GM19324 (cell line): ENCODE results near the gene SSUH2.
"Not testable (repeated sequence)": the region's sequence is repeated elsewhere in the genome, so short reads cannot be mapped to it uniquely, and the experiment has no call there.

ENCODE experiments used
- ATAC-seq: cut with Tn5 transposase; IDR thresholded peaks from one replicate; pipeline ENCODE4 v1.9.1; 2021; ENCODE audit warnings: mild to moderate bottlenecking, moderate library complexity; ENCODE audit not compliant: unreplicated experiment, low FRiP score

The SSUH2 gene

GRCh38 chr3:8644748-8645390 lies at the start of gene SSUH2:
Gene SSUH2, minus strand, starts transcription at chr3:8644798. Its CDS starts 40 bp downstream, at chr3:8644758.
- ATAC-seq, result no peak

- not testable (repeated sequence) for ATAC-seq
Measured at GRCh38 chr3:8691295-8691694, 46.7 kb upstream of the SSUH2 start.

- not testable (repeated sequence) for ATAC-seq
Measured at GRCh38 chr3:8684992-8685391, 40.4 kb upstream of the SSUH2 start.

GRCh38 chr3:8682850-8683574 lies 38.4 kb upstream of the SSUH2 start:
- not testable (repeated sequence) for ATAC-seq

- not testable (repeated sequence) for ATAC-seq
Measured at GRCh38 chr3:8681881-8682538, 37.4 kb upstream of the SSUH2 start.

GRCh38 chr3:8681349-8681748 lies 36.8 kb upstream of the SSUH2 start:
- ATAC-seq, result no peak

GRCh38 chr3:8679817-8680553 lies 35.4 kb upstream of the SSUH2 start:
- not testable (repeated sequence) for ATAC-seq

GRCh38 chr3:8678751-8679150 lies 34.2 kb upstream of the SSUH2 start:
- no peak for ATAC-seq

- not testable (repeated sequence) for ATAC-seq
Measured at GRCh38 chr3:8677258-8677657, 32.7 kb upstream of the SSUH2 start.

GRCh38 chr3:8675591-8675990 lies 31.0 kb upstream of the SSUH2 start:
- ATAC-seq, result not testable (repeated sequence)

GRCh38 chr3:8673083-8673737 lies 28.6 kb upstream of the SSUH2 start:
- ATAC-seq, result no peak

GRCh38 chr3:8669019-8669418 lies 24.4 kb upstream of the SSUH2 start:
- no peak for ATAC-seq

- no peak for ATAC-seq
Measured at GRCh38 chr3:8668216-8668615, 23.6 kb upstream of the SSUH2 start.

GRCh38 chr3:8667463-8668091 lies 23.0 kb upstream of the SSUH2 start:
- ATAC-seq, result no peak

- ATAC-seq, result no peak
Measured at GRCh38 chr3:8665407-8665896, 20.9 kb upstream of the SSUH2 start.

- ATAC-seq, result no peak
Measured at GRCh38 chr3:8663177-8664061, 18.8 kb upstream of the SSUH2 start.

GRCh38 chr3:8662594-8662993 lies 18.0 kb upstream of the SSUH2 start:
- ATAC-seq, result no peak

GRCh38 chr3:8660175-8661118 lies 15.8 kb upstream of the SSUH2 start:
- ATAC-seq, result no peak
